ENCODE results near the gene IL17RE. TPM values are rescaled to one million over a fixed set of nuclear protein-coding genes. Genes with fewer than 3 reads are reported as not detected.

Gene IL17RE
- total and polyA plus RNA-seq, 2 of the 13 experiments (the other 11 are each of a cell fraction or from before 2014, with no cell fraction given): 14.5 to 24.1 TPM

GRCh38 chr3:9949115-9949514 is 46.5 kb downstream of the IL17RE start:
- H3K9me3 ChIP-seq (ENCODE audit: low read length): no peaks in the 10 kb centered on the region
- in situ Hi-C loops (cut with HindIII; ENCODE audit: extremely low pct_ligation_motif_present, low pct_unique_long_range_greater_than_20kb): no loop called here
- WGBS (ENCODE audit: low lambda C conversion rate): 100% methylated on average over 7 of the region's 7 CpGs

GRCh38 chr3:9949626-9950025 is 47.0 kb downstream of the IL17RE start:
- H3K36me3 ChIP-seq (replicated peaks in 1 of 2; ENCODE audit: control insufficient read depth in 1 of 2, insufficient read depth in 2 of 2, low read length in 2 of 2): no peaks in the 10 kb centered on the region; a peak in 2 of 5 replicates
- no peak overlapping the region for H3K4me3 ChIP-seq (replicated peaks in 1 of 3; ENCODE audit: insufficient read depth in 1 of 3, low read depth in 2 of 3, low read length in 3 of 3)
- ChIA-PET CTCF (ENCODE audit: low intra/inter-chr PET ratio, low total read pairs) (no interaction called here), POLR2A (interaction anchor here (1.1 to 1.6 kb wide), 2 partner anchors 17 to 56 kb away, joined by 3 to 11 read pairs; partner anchors contain the start of gene CRELD1)
- no peak overlapping the region for H3K4me2 ChIP-seq (ENCODE audit: low read depth, low read length)
- no peaks in the 10 kb centered on the region for H4K20me1 ChIP-seq (ENCODE audit: insufficient read depth, low read length)
- in situ Hi-C loops (cut with HindIII; ENCODE audit: extremely low pct_ligation_motif_present, low pct_unique_long_range_greater_than_20kb) (no loop called here), intact Hi-C loops (cut with micrococcal nuclease; ENCODE audit: unreplicated experiment) (loop anchor here (5.0 to 10.0 kb wide), 2 partner anchors 47 to 55 kb away; partner anchors contain the start of gene IL17RE)
- H3K79me2 ChIP-seq (ENCODE audit: insufficient read depth, low read length): peaks cover 3% of the 10 kb centered on the region
- H3K4me1 ChIP-seq (ENCODE audit: insufficient read depth, low read length): peaks cover 42% of the 10 kb centered on the region
- H3K9me3 ChIP-seq (ENCODE audit: low read length): no peaks in the 10 kb centered on the region
- DNase-seq (ENCODE audit: low spot score): no peak
- no peak overlapping the region for H3K27ac ChIP-seq (ENCODE audit: extremely low read length, insufficient read depth, low read length)
- no peak overlapping the region for H2AFZ ChIP-seq (ENCODE audit: low read length)
- 90% methylated on average over 4 of the region's 9 CpGs for WGBS (ENCODE audit: low lambda C conversion rate)
- FAIRE-seq: no peak
- ATAC-seq: no peak
- no peak for TF ChIP-seq ELF3 (CRISPR knock-in tag; IDR thresholded peaks at IDR 0.05)
- no peak for TF ChIP-seq ZNF576 (CRISPR knock-in tag; IDR thresholded peaks at IDR 0.05)
- no peak for TF ChIP-seq ZNF776 (CRISPR knock-in tag; IDR thresholded peaks at IDR 0.05)
- no peak for TF ChIP-seq ZNF75D (CRISPR knock-in tag; IDR thresholded peaks at IDR 0.05; ENCODE audit: borderline replicate concordance)
- no peak for TF ChIP-seq ARID3A (IDR thresholded peaks at IDR 0.05; ENCODE audit: low read depth, low read length)
- TF ChIP-seq ZNF652 (CRISPR knock-in tag; IDR thresholded peaks at IDR 0.05; ENCODE audit: borderline replicate concordance, low read depth): no peak
- no peak for TF ChIP-seq TBX2 (CRISPR knock-in tag; IDR thresholded peaks at IDR 0.05; ENCODE audit: borderline replicate concordance)
- no peak for TF ChIP-seq KLF16 (CRISPR knock-in tag; IDR thresholded peaks at IDR 0.05)
- TF ChIP-seq ZSCAN5A (CRISPR knock-in tag; IDR thresholded peaks at IDR 0.05; ENCODE audit: borderline replicate concordance): no peak
- no peak for TF ChIP-seq SNAPC5 (CRISPR knock-in tag; IDR thresholded peaks at IDR 0.05; ENCODE audit: borderline replicate concordance)
- TF ChIP-seq SUZ12 (IDR thresholded peaks at IDR 0.05; ENCODE audit: low read depth, low read length): no peak
- no peak for TF ChIP-seq ZNF34 (CRISPR knock-in tag; IDR thresholded peaks at IDR 0.05; ENCODE audit: borderline replicate concordance)
- H3K27me3 ChIP-seq (ENCODE audit: control insufficient read depth in 1 of 2, insufficient read depth in 2 of 2, low read length in 2 of 2): no peaks in the 10 kb centered on the region
- BruUV-seq (replicated peaks): no TSS peak
- no peak overlapping the region for H3K9ac ChIP-seq (ENCODE audit: insufficient read depth, low read depth, low read length)

More at GRCh38 chr3:9949115-9949514, 46.5 kb downstream of the IL17RE start:
- ATAC-seq (no peak), FAIRE-seq (no peak), DNase-seq (ENCODE audit: low spot score) (no peak)
- H3K36me3 ChIP-seq (replicated peaks in 1 of 2; ENCODE audit: control insufficient read depth in 1 of 2, insufficient read depth in 2 of 2, low read length in 2 of 2): peaks cover 0 to 2% of the 10 kb centered on the region in 2 experiments; a peak in 2 of 5 replicates
- no peak overlapping the region for H2AFZ ChIP-seq (ENCODE audit: low read length)
- peaks cover 37% of the 10 kb centered on the region for H3K4me1 ChIP-seq (ENCODE audit: insufficient read depth, low read length)
- H3K4me3 ChIP-seq (replicated peaks in 1 of 3; ENCODE audit: insufficient read depth in 1 of 3, low read depth in 2 of 3, low read length in 3 of 3): no peak overlapping the region
- POLR2A ChIA-PET: interaction anchor here (1.1 to 1.6 kb wide), 2 partner anchors 16 to 56 kb away, joined by 3 to 11 read pairs; partner anchors contain the start of gene CRELD1
- TF ChIP-seq AGO2 (optimal IDR thresholded peaks at IDR 0.05; ENCODE audit: low read depth, low read length) (peak; percentile 13), FOXP1 (IDR thresholded peaks at IDR 0.05) (no peak), FOXP1 (CRISPR knock-in tag; IDR thresholded peaks at IDR 0.05) (no peak)
- BruUV-seq (replicated peaks): no TSS peak
- CTCF ChIA-PET (ENCODE audit: low intra/inter-chr PET ratio, low total read pairs): no interaction called here
- no peak overlapping the region for H3K9ac ChIP-seq (ENCODE audit: insufficient read depth, low read depth, low read length)
- peaks cover 3% of the 10 kb centered on the region for H3K79me2 ChIP-seq (ENCODE audit: insufficient read depth, low read length)
- H3K27ac ChIP-seq (ENCODE audit: extremely low read length, insufficient read depth, low read length): no peak overlapping the region
- no peaks in the 10 kb centered on the region for H4K20me1 ChIP-seq (ENCODE audit: insufficient read depth, low read length)
- H3K27me3 ChIP-seq (ENCODE audit: control insufficient read depth in 1 of 2, insufficient read depth in 2 of 2, low read length in 2 of 2): no peaks in the 10 kb centered on the region
- intact Hi-C loops (cut with micrococcal nuclease; ENCODE audit: unreplicated experiment): loop anchor here (5.0 to 10.0 kb wide), 2 partner anchors 47 to 56 kb away; partner anchors contain the start of gene IL17RE
- H3K4me2 ChIP-seq (ENCODE audit: low read depth, low read length): no peak overlapping the region

Measured in HepG2 (cell line).